ENCODE results near the gene BTBD6.

DNA sequence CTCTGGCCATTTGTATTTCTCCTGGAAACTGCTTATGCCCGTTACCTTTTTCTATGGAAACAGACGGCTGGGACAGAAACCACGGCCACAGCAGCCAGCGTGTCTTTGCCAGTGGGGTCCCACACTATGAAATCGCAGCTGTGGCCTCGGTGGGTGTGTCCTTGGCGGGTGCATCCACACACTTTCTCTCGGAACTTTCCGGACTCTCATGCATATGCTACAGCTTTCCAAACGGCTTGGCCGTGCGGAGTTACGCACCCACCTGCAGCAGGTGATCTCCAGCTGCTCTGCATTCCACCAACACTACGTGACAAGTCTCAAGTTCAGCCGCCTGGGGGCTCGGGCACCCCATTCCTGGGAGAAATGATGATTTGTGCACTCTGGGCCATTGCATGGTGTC, 1.3 kb upstream of the BTBD6 start:
- TF ChIP-seq, protein P1, sequence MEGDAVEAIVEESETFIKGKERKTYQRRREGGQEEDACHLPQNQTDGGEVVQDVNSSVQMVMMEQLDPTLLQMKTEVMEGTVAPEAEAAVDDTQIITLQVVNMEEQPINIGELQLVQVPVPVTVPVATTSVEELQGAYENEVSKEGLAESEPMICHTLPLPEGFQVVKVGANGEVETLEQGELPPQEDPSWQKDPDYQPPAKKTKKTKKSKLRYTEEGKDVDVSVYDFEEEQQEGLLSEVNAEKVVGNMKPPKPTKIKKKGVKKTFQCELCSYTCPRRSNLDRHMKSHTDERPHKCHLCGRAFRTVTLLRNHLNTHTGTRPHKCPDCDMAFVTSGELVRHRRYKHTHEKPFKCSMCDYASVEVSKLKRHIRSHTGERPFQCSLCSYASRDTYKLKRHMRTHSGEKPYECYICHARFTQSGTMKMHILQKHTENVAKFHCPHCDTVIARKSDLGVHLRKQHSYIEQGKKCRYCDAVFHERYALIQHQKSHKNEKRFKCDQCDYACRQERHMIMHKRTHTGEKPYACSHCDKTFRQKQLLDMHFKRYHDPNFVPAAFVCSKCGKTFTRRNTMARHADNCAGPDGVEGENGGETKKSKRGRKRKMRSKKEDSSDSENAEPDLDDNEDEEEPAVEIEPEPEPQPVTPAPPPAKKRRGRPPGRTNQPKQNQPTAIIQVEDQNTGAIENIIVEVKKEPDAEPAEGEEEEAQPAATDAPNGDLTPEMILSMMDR (IDR thresholded peaks at IDR 0.05; ENCODE audit: insufficient read depth, low read length, poor library complexity, severe bottlenecking) = no peak
- no peak for TF ChIP-seq EZH2phosphoT487 (conservative IDR thresholded peaks at IDR 0.05; ENCODE audit: low read length)

Measured in SU-DHL-6 (cell line).